Tibial artery (tissue), 4 donors: ENCODE results near the gene RAB6A.

Source experiments
- DNase-seq, 2 donors: peaks; one replicate each; pipeline ENCODE4 v3.0.0-alpha.2; 2019
- H3K27ac ChIP-seq, 2 donors: fragments of 200-600 bp; sonication (generic) in 1 of 2; 1 replicate in 1 of 2; 2 replicates in 1 of 2; pipeline ENCODE4 v1.5.1; 2018 to 2019; ENCODE audit warnings: mild to moderate bottlenecking in 1 of 2
- H3K27me3 ChIP-seq, 2 donors: fragments of 200-600 bp; sonication (generic) in 1 of 2; one replicate each; pipeline versions ENCODE4 v1.5.1 to v1.6.0; 2016 to 2019
- H3K36me3 ChIP-seq, 3 donors: fragments of 200-600 bp; sonication (generic) in 2 of 3; one replicate each; pipeline ENCODE4 v1.5.1; 2016 to 2019; ENCODE audit warnings: mild to moderate bottlenecking in 2 of 3
- H3K4me1 ChIP-seq, 4 donors: fragments of 200-600 bp; sonication (generic) in 2 of 4; 1 replicate in 3 of 4; 2 replicates in 1 of 4; pipeline ENCODE4 v1.5.1; 2016 to 2019
- H3K4me3 ChIP-seq, 2 donors: fragments of 200-600 bp; sonication (generic) in 1 of 2; 1 replicate in 1 of 2; 2 replicates in 1 of 2; pipeline ENCODE4 v1.5.1; 2018 to 2019; ENCODE audit warnings: mild to moderate bottlenecking in 2 of 2
- H3K9me3 ChIP-seq, 3 donors: fragments of 200-600 bp; sonication (generic) in 1 of 3; one replicate each; pipeline ENCODE4 v1.5.1; 2016 to 2019
- intact Hi-C: fragments of 100-400 bp; cut with DNase I; formaldehyde crosslinking; loops from one replicate; pipeline ENCODE4 v1.15.0; 2023; ENCODE audit warnings: low total_unique reads
- TF ChIP-seq, protein P1 (sequence below), 2 experiments: fragments of 200-600 bp in 1 of 2; fragments of 450-650 bp in 1 of 2; IDR thresholded peaks; one replicate each; pipeline ENCODE4 v1.5.1; 2017 to 2019; ENCODE audit warnings: antibody characterized with exemption in 2 of 2, mild to moderate bottlenecking in 1 of 2, moderate library complexity in 1 of 2

Gene RAB6A

DNA sequence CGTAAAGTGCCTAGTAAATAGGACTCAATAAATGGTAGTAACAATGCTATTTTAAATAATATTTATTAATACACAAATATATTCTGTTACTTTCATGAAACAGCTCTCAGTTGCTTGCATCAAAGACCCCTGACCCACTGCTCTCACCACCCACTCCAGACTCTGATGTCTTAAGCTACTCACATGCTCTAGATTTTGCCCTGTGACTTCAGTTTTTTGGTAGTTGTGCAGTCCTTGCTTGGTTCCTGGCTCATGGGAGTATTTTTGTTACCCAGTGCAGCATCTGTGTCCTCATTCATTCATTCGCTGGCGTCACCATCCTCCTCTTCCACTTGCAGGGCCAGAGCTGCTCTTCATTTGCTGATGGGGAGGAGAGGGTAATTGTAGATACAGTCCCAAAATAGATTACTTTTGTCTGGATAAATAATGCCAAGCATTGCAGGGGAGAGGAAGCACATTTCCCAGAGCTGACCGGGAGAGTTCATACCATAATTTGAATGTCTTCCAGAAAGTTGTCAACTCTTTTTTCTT is 39.5 kb upstream of the RAB6A start:
- TF ChIP-seq, protein P1, sequence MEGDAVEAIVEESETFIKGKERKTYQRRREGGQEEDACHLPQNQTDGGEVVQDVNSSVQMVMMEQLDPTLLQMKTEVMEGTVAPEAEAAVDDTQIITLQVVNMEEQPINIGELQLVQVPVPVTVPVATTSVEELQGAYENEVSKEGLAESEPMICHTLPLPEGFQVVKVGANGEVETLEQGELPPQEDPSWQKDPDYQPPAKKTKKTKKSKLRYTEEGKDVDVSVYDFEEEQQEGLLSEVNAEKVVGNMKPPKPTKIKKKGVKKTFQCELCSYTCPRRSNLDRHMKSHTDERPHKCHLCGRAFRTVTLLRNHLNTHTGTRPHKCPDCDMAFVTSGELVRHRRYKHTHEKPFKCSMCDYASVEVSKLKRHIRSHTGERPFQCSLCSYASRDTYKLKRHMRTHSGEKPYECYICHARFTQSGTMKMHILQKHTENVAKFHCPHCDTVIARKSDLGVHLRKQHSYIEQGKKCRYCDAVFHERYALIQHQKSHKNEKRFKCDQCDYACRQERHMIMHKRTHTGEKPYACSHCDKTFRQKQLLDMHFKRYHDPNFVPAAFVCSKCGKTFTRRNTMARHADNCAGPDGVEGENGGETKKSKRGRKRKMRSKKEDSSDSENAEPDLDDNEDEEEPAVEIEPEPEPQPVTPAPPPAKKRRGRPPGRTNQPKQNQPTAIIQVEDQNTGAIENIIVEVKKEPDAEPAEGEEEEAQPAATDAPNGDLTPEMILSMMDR (IDR thresholded peaks at IDR 0.05) = no peak
- Histone ChIP-seq H3K27me3 (no peaks in the 10 kb centered on the region), H3K36me3 (peaks cover 0 to 17% (median 11%) of the 10 kb centered on the region in 3 donors), H3K9me3 (no peaks in the 10 kb centered on the region), H3K4me3 (peak overlapping the region in 1 of 2 donors; percentile 5), H3K27ac (peak overlapping the region; percentile 28 to 32), H3K4me1 (peaks cover 0 to 4% (median 0%) of the 10 kb centered on the region in 4 donors)
- intact Hi-C loops = no loop called here
- no peak for DNase-seq

DNA sequence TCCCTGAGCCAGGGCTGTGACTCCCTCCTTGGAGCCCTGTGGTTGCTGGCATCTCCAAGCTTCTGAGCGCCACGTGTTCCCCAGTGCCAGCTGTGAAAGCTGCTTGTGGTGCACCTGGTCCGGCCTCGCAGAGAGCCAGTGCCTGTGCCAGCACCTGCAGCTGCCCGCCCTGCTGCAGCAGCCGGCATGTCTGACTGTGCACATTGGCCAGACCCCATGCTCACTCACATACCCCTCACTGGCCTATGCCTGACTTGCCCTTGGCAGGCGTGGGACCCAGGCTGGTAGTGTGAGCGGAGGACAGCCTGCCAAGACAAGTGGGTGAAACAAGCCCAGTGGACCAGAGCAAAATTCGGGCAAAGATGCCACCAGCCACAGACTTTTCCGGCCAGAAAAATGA is 36.6 kb upstream of the RAB6A start:
- Histone ChIP-seq H3K4me3 (no peak overlapping the region), H3K4me1 (peaks cover 0 to 4% (median 0%) of the 10 kb centered on the region in 4 donors), H3K36me3 (peaks cover 0 to 14% (median 11%) of the 10 kb centered on the region in 3 donors), H3K27ac (no peak overlapping the region), H3K27me3 (no peaks in the 10 kb centered on the region), H3K9me3 (no peaks in the 10 kb centered on the region)
- intact Hi-C loops = no loop called here
- no peak for DNase-seq
- TF ChIP-seq, protein P1 (IDR thresholded peaks at IDR 0.05) = no peak

DNA sequence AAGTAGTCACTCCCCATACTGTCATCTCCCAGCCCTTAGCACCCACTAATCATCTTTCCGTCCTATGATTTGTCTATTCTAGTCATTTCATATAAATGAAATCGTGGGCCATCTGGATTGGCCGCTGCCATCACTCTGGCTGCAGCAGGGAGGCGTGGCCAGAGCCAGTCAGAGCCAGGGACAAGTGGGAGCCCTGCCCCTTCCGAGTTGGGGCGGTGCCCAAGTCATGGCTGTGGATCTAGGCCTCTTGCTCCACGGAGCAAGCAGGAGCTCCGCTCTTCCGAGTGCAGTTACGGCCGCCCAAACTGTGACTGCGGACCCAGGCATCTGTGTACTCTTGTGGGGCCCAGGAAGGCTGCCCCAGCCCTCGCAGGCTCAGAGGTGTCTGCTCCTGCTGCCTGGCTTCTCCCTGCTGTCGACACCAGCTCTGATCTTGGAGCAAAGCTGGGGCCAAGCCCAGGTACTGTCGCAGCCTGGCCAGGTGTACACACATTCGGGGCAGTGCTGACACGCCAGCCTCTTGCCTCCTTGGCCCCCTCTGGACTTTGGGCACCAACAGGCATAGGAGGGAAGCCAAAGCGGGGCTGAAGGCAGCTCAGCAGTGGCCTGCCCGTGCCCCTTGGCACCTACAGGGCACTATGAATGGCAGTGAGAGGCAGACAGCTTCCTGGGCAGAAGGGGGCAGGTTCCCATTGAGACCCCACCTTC is 35.2 kb upstream of the RAB6A start:
- TF ChIP-seq, protein P1 (IDR thresholded peaks at IDR 0.05) = no peak
- peaks cover 0 to 4% (median 0%) of the 10 kb centered on the region in 4 donors for H3K4me1 ChIP-seq
- peaks cover 0 to 14% (median 11%) of the 10 kb centered on the region in 3 donors for H3K36me3 ChIP-seq
- no peak overlapping the region for H3K4me3 ChIP-seq
- intact Hi-C loops = no loop called here
- no peak for DNase-seq
- no peaks in the 10 kb centered on the region for H3K9me3 ChIP-seq
- no peak overlapping the region for H3K27ac ChIP-seq
- H3K27me3 ChIP-seq = no peaks in the 10 kb centered on the region

DNA sequence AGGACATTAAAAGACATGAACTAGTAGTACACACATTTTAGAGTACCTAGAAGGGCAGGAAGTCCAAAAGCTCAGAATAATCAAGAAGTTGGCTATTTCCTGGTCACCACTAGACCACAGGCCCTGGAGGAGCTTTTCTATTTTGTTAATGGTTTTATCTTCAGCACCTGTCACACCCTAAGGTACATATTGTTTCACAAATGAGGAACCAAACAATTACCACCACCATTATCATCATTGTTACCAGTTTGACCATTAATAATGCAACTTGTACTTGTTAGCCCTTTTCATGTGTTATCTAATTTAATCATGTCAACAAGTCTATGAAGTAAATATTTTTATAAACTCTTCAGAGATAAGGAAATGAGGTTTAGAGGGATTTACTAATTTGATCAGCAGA is 31.7 kb upstream of the RAB6A start:
- Histone ChIP-seq H3K4me1 (peaks cover 0 to 10% (median 5%) of the 10 kb centered on the region in 4 donors), H3K27me3 (no peaks in the 10 kb centered on the region), H3K27ac (no peak overlapping the region), H3K9me3 (no peaks in the 10 kb centered on the region), H3K36me3 (peaks cover 0 to 14% (median 10%) of the 10 kb centered on the region in 3 donors), H3K4me3 (no peak overlapping the region)
- intact Hi-C loops = no loop called here
- TF ChIP-seq, protein P1 (IDR thresholded peaks at IDR 0.05) = no peak
- no peak for DNase-seq

DNA sequence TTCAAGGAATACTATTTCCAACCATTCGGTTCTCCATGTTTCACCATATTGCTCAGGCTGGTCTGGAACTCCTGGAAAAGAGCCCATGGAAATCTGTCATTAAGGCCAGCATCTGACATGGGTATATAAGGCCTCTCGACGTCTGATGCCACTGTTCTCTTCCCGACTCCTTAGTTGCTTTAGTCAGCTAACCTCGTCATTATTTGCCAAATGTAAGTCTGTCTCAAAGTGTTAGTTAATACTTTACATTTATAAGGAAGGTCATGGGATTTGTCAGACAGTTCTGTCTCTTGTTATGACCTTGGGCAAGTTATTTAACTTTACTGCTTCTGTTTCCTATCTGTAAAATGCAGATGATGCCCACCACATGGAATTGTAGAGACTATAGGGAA is 28.4 kb upstream of the RAB6A start:
- Histone ChIP-seq H3K9me3 (no peaks in the 10 kb centered on the region), H3K4me3 (no peak overlapping the region), H3K36me3 (no peaks in the 10 kb centered on the region), H3K27me3 (no peaks in the 10 kb centered on the region), H3K4me1 (peaks cover 0 to 16% (median 7%) of the 10 kb centered on the region in 4 donors), H3K27ac (peak overlapping the region in 1 of 2 donors; percentile 76)
- no peak for DNase-seq
- TF ChIP-seq, protein P1 (IDR thresholded peaks at IDR 0.05) = no peak
- intact Hi-C loops = loop anchor here (5.0 kb wide), 1 partner anchor 88 kb away; the partner anchor contains the start of genes COA4 and PAAF1
